ENCODE data around the gene ERG. TPM values are rescaled to one million over a fixed set of nuclear protein-coding genes. Genes with fewer than 3 reads are reported as not detected.

The ERG gene
- total RNA-seq, 1 experiment from 2014 or later, result 4.5 TPM

- TF ChIP-seq E2F4 (CRISPR knock-in tag; IDR thresholded peaks at IDR 0.05; ENCODE audit: borderline replicate concordance, low read depth) (no peak), TP53 (CRISPR knock-in tag; IDR thresholded peaks at IDR 0.05) (no peak), GRHL2 (CRISPR knock-in tag; IDR thresholded peaks at IDR 0.05; ENCODE audit: insufficient replicate concordance, severe bottlenecking) (no peak), ZNF423 (CRISPR knock-in tag; IDR thresholded peaks at IDR 0.05) (no peak), FOXJ3 (CRISPR knock-in tag; IDR thresholded peaks at IDR 0.05; ENCODE audit: borderline replicate concordance) (no peak), CREM (CRISPR knock-in tag; IDR thresholded peaks at IDR 0.05) (no peak), PRRX2 (CRISPR knock-in tag; IDR thresholded peaks at IDR 0.05) (no peak), NR3C1 (CRISPR knock-in tag; conservative IDR thresholded peaks at IDR 0.05; ENCODE audit: low read depth) (no peak), ELF4 (CRISPR knock-in tag; IDR thresholded peaks at IDR 0.05; ENCODE audit: low read depth) (no peak), GABPB1 (CRISPR knock-in tag; IDR thresholded peaks at IDR 0.05) (no peak), HMGXB4 (CRISPR knock-in tag; IDR thresholded peaks at IDR 0.05) (no peak), ATF1 (CRISPR knock-in tag; IDR thresholded peaks at IDR 0.05) (no peak), CTCF (IDR thresholded peaks at IDR 0.05) (no peak), PRDM15 (CRISPR knock-in tag; IDR thresholded peaks at IDR 0.05) (no peak), ZMAT4 (CRISPR knock-in tag; IDR thresholded peaks at IDR 0.05) (no peak), E2F5 (CRISPR knock-in tag; IDR thresholded peaks at IDR 0.05) (no peak), RORB (CRISPR knock-in tag; IDR thresholded peaks at IDR 0.05) (no peak), GTF2I (CRISPR knock-in tag; conservative IDR thresholded peaks at IDR 0.05) (no peak)
- CTCF ChIA-PET, result no interaction called here
- peaks cover 12% of the 10 kb centered on the region for H3K27me3 Mint-ChIP-seq (ENCODE audit: low read depth)
- no peaks in the 10 kb centered on the region; the same call in 1 of the 2 replicates for H3K36me3 Mint-ChIP-seq
- 0 out of 2 replicates have a peak, but pooled peaks cover 18% of the 10 kb centered on the region for H3K4me1 Mint-ChIP-seq
- no peaks in the 10 kb centered on the region for H3K9me3 Mint-ChIP-seq
- H3K27ac Mint-ChIP-seq, result no peak overlapping the region
- DNase-seq (ENCODE audit: low spot score) (no peak), ATAC-seq (no peak)
- H3K4me3 Mint-ChIP-seq, result no peak overlapping the region
- POLR2A ChIA-PET, result interaction anchor here (0.7 kb wide), 1 partner anchor 157 kb away, joined by 7 read pairs; no protein-coding TSS in a partner anchor
These were observed 57.1 kb downstream of the ERG start for GRCh38 chr21:38441153-38441552.

All from WTC11 (cell line).